K562 (cell line): ENCODE data around the gene GABRB3. TPM values are rescaled to one million over a fixed set of nuclear protein-coding genes. Genes with fewer than 3 reads are reported as not detected.

Experiments
- ATAC-seq: fragments of 200-7000 bp; cut with Tn5 transposase; 3 replicates; pipeline ENCODE4 v1.9.1; 2020; ENCODE audit warnings: moderate library complexity
- BruUV-seq: library from RNA; stranded (reverse); fragments of 400-500 nt; replicated peaks from 2 replicates; lab custom pipeline; 2021; lab: Mats Ljungman, UMichigan
- CTCF ChIA-PET: fragments of 300-600 bp; formaldehyde crosslinking; extraction: SDS; loops from one replicate; lab custom pipeline; 2021; ENCODE audit warnings: low intra/inter-chr PET ratio; lab: Yijun Ruan, JAX
- POLR2A ChIA-PET: fragments of 300-600, 350-650 bp; sonication (Branson Sonifier 250); formaldehyde crosslinking; extraction: SDS; loops from one replicate; lab custom pipeline; 2021; ENCODE audit warnings: antibody characterized with exemption, inconsistent platforms; lab: Yijun Ruan, JAX
- DNase-seq, 4 experiments: peaks; one replicate each; pipeline versions ENCODE4 v3.0.0 to v3.0.0-alpha.2; 2011 to 2018; ENCODE audit warnings: low spot score in 3 of 4, mixed read lengths in 3 of 4; ENCODE audit errors: extremely low read depth in 1 of 4
- FAIRE-seq: peaks from 2 replicates; lab custom pipeline; 2011; peaks lifted over from hg19 to GRCh38; lab: Jason Lieb, UNC
- H2AFZ ChIP-seq: 2 replicates; pipeline ENCODE4 v1.6.0; 2011; ENCODE audit warnings: low read depth, low read length, control low read depth, inconsistent platforms
- H3K27ac ChIP-seq: fragments of 200-600 bp; 3 replicates; pipeline ENCODE4 v1.8.0; 2011; ENCODE audit warnings: low read depth, mild to moderate bottlenecking, control low read depth, inconsistent platforms, low read length, moderate library complexity, mixed read lengths; ENCODE audit errors: extremely low read depth
- H3K27me3 ChIP-seq, 2 experiments: fragments of 300-600 bp in 1 of 2; 2 replicates in 1 of 2; 3 replicates in 1 of 2; pipeline versions ENCODE4 v1.6.0 to v1.8.0; 2011; ENCODE audit warnings: inconsistent platforms in 2 of 2, low read length in 2 of 2, mild to moderate bottlenecking in 1 of 2, mixed read lengths in 1 of 2, moderate library complexity in 1 of 2; ENCODE audit not compliant: control insufficient read depth in 2 of 2, insufficient read depth in 2 of 2
- H3K36me3 ChIP-seq: fragments of 300-600 bp; 3 replicates; pipeline ENCODE4 v1.8.0; 2011; ENCODE audit warnings: mild to moderate bottlenecking, low read length, inconsistent platforms; ENCODE audit not compliant: control insufficient read depth, insufficient read depth
- H3K4me1 ChIP-seq, 2 experiments: fragments of 200-600 bp in 1 of 2; replicated peaks in 1 of 2; 2 replicates in 1 of 2; 3 replicates in 1 of 2; pipeline versions ENCODE4 v1.5.1 to v1.8.0; 2011; ENCODE audit warnings: inconsistent platforms in 2 of 2, low read length in 2 of 2, mild to moderate bottlenecking in 1 of 2, mixed read lengths in 1 of 2, moderate library complexity in 1 of 2; ENCODE audit not compliant: control insufficient read depth in 2 of 2, insufficient read depth in 2 of 2
- H3K4me2 ChIP-seq: 2 replicates; pipeline ENCODE4 v1.6.1; 2011; ENCODE audit warnings: low read length, control low read depth, inconsistent platforms, mixed read lengths; ENCODE audit not compliant: insufficient read depth
- H3K4me3 ChIP-seq: fragments of 200-600 bp; sonication (generic), shearing (Covaris generic); 2 replicates; pipeline ENCODE4 v1.5.1; 2016; ENCODE audit warnings: control low read depth, inconsistent platforms
- H3K79me2 ChIP-seq: fragments of 200-600 bp; 3 replicates; pipeline ENCODE4 v1.8.0; 2011; ENCODE audit warnings: low read length, inconsistent platforms; ENCODE audit not compliant: control insufficient read depth, insufficient read depth
- H3K9ac ChIP-seq, 2 experiments: 2 replicates each; pipeline versions ENCODE4 v1.6.0 to v1.6.1; 2011; ENCODE audit warnings: low read depth in 2 of 2, low read length in 2 of 2, control low read depth in 1 of 2, inconsistent platforms in 1 of 2, mild to moderate bottlenecking in 1 of 2, mixed read lengths in 1 of 2; ENCODE audit not compliant: insufficient read depth in 1 of 2
- H3K9me1 ChIP-seq: one replicate; pipeline ENCODE4 v1.6.0; 2011; ENCODE audit warnings: inconsistent platforms, mild to moderate bottlenecking, low read length, moderate library complexity; ENCODE audit not compliant: control insufficient read depth, insufficient read depth
- H3K9me3 ChIP-seq: replicated peaks from 2 replicates; pipeline ENCODE4 v1.5.1; 2011; ENCODE audit warnings: low read depth, low read length, inconsistent platforms; ENCODE audit not compliant: control insufficient read depth, insufficient read depth
- H4K20me1 ChIP-seq: replicated peaks from 2 replicates; pipeline ENCODE4 v1.6.1; 2011; ENCODE audit warnings: low read length, inconsistent platforms, mixed read lengths; ENCODE audit not compliant: control insufficient read depth, insufficient read depth
- FUS ChIP-seq: fragments of 200-400 bp; formaldehyde crosslinking; optimal IDR thresholded peaks from 2 replicates; pipeline ENCODE3; 2017; ENCODE audit warnings: low read depth, low read length
- HNRNPUL1 ChIP-seq: fragments of 200-400 bp; formaldehyde crosslinking; IDR thresholded peaks from 2 replicates; pipeline ENCODE4 v1.6.1; 2017; ENCODE audit warnings: low read length
- L3MBTL2 ChIP-seq: fragments of 450-650 bp; IDR thresholded peaks from 2 replicates; pipeline ENCODE4 v1.6.1; 2016; ENCODE audit warnings: mild to moderate bottlenecking, moderate library complexity
- MECOM ChIP-seq: fragments of 250-450 bp; sonication (Bioruptor Pico); IDR thresholded peaks from 2 replicates; pipeline ENCODE4 v1.8.0; 2022; ENCODE audit warnings: inconsistent platforms
- MED1 ChIP-seq: sonication (generic); formaldehyde crosslinking; IDR thresholded peaks from 2 replicates; pipeline ENCODE4 v1.8.1; 2023; ENCODE audit warnings: missing genetic modification reagents, borderline replicate concordance
- NCOA1 ChIP-seq: fragments of 450-650 bp; IDR thresholded peaks from 2 replicates; pipeline ENCODE4 v1.6.1; 2016; ENCODE audit warnings: low read depth
- ZBTB9 ChIP-seq: fragments of 450-650 bp; formaldehyde crosslinking; IDR thresholded peaks from 2 replicates; pipeline ENCODE4 v1.4.0; 2020; ENCODE audit warnings: mild to moderate bottlenecking, moderate library complexity
- ZFP30 ChIP-seq: fragments of 250-450 bp; sonication (Bioruptor Pico); IDR thresholded peaks from 2 replicates; pipeline ENCODE4 v1.8.0; 2022; ENCODE audit warnings: moderate library complexity, mild to moderate bottlenecking, inconsistent platforms, borderline replicate concordance
- ZFX ChIP-seq: sonication (generic); formaldehyde crosslinking; IDR thresholded peaks from 2 replicates; pipeline ENCODE4 v1.8.0; 2022; ENCODE audit warnings: mild to moderate bottlenecking, missing genetic modification reagents, moderate library complexity
- WGBS: fragments of 100-300 bp; shearing (Covaris generic); methylation state at CpG from one replicate; pipeline ENCODE4 v1.1.6; 2016; ENCODE audit warnings: low coverage, mixed read lengths; ENCODE audit not compliant: insufficient coverage; ENCODE audit errors: missing lambda C conversion rate; 5-methylcytosine and 5-hydroxymethylcytosine counted together
- in situ Hi-C: fragments of 300-500 bp; cut with MboI; formaldehyde crosslinking; loops from 4 replicates; pipeline ENCODE4 v1.15.0; 2018; ENCODE audit warnings: inconsistent platforms, mixed read lengths
- intact Hi-C: fragments of 100-400 bp; cut with micrococcal nuclease; formaldehyde crosslinking; loops from 2 replicates; pipeline ENCODE4 v1.14.2; 2022
- polyA plus RNA-seq, 8 experiments: library from polyadenylated mRNA; depleted of rRNA in 4 of 8; stranded (reverse) in 5 of 8; unstranded in 3 of 8; fragments of >200 nt; fragmentation: Nextera tagmentation in 2 of 8; fragmentation: Illumina TruSeq in 1 of 8; extraction: Ambion mirVana in 2 of 8; extraction: Trizol in 1 of 8; gene quantifications; 2 replicates each; pipeline versions ENCODE4 v1.2.1 to v1.2.3, GENCODE V29; 2011 to 2014; ENCODE audit warnings: inconsistent platforms in 1 of 8, missing spikeins in 1 of 8
- total RNA-seq, 7 experiments: library from RNA; depleted of rRNA in 6 of 7; stranded (reverse); fragments of >200 nt in 6 of 7; fragmentation: Illumina TruSeq in 2 of 7; extraction: Trizol in 2 of 7; gene quantifications; 2 replicates each; pipeline versions ENCODE4 v1.2.1 to v1.2.3, GENCODE V29; 2011 to 2021; ENCODE audit warnings: low replicate concordance in 1 of 7
- TF ChIP-seq, protein P1 (sequence below): sonication (generic); formaldehyde crosslinking; IDR thresholded peaks from 2 replicates; pipeline ENCODE4 v1.8.1; 2023; ENCODE audit warnings: mild to moderate bottlenecking, missing genetic modification reagents
- TF ChIP-seq, protein P2 (sequence below), 2 experiments: fragments of 450-650 bp in 1 of 2; sonication (generic) in 1 of 2; formaldehyde crosslinking in 1 of 2; IDR thresholded peaks in 1 of 2; conservative IDR thresholded peaks in 1 of 2; 2 replicates each; pipeline versions ENCODE4 v1.6.1 to v1.8.1; 2016 to 2023; ENCODE audit warnings: mild to moderate bottlenecking in 2 of 2, moderate library complexity in 2 of 2, inconsistent platforms in 1 of 2, missing genetic modification reagents in 1 of 2
- TF ChIP-seq, protein P3 (sequence below): fragments of 450-650 bp; formaldehyde crosslinking; IDR thresholded peaks from 2 replicates; pipeline ENCODE4 v1.4.0; 2020; ENCODE audit warnings: mild to moderate bottlenecking, moderate library complexity

Gene GABRB3
- total and polyA plus RNA-seq, 9 of the 15 experiments (the other 6 are each of a cell fraction or from before 2014, with no cell fraction given), result 0.09 to 1.4 (median 0.49) TPM

DNA sequence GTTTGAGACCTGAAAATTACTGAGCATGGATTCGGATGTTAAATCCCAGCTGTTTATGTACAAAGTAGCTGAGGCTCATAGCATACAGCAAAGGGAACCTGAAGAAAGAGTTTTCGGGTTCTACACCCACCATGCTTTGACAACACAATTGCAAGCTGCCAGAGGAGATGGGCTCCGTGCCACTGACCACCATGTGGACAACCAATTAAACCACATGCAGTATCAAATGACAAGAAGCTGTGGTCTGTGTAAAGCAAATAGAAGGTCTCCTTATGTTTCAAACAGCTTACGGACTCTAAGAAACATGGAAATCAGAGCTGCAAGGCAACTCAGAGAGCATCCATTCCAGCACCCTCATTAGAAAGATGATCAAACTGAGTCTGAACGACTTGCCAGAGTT lies 12.9 kb downstream of the GABRB3 start:
- intact Hi-C loops, result no loop called here
- Histone ChIP-seq H3K4me1 (no peaks in the 10 kb centered on the region), H3K79me2 (no peaks in the 10 kb centered on the region), H3K9me3 (no peaks in the 10 kb centered on the region), H3K36me3 (no peaks in the 10 kb centered on the region), H3K27me3 (no peaks in the 10 kb centered on the region), H3K4me3 (no peak overlapping the region), H3K9me1 (no peaks in the 10 kb centered on the region), H4K20me1 (no peaks in the 10 kb centered on the region), H3K4me2 (no peak overlapping the region), H2AFZ (no peak overlapping the region), H3K9ac (no peak overlapping the region), H3K27ac (no peak overlapping the region)
- no TSS peak for BruUV-seq
- no peak for DNase-seq
- POLR2A ChIA-PET, result interaction anchor here (0.8 kb wide), 1 partner anchor 9 kb away, joined by 3 read pairs; no protein-coding TSS in a partner anchor
- in situ Hi-C loops, result no loop called here
- TF ChIP-seq ZFX (CRISPR knock-in tag) (no peak), ZFP30 (no peak), MECOM (CRISPR knock-in tag) (no peak), FUS (no peak), NCOA1 (no peak), ZBTB9 (CRISPR knock-in tag) (no peak), HNRNPUL1 (no peak), MED1 (CRISPR knock-in tag) (no peak), L3MBTL2 (no peak)
- TF ChIP-seq, protein P1, sequence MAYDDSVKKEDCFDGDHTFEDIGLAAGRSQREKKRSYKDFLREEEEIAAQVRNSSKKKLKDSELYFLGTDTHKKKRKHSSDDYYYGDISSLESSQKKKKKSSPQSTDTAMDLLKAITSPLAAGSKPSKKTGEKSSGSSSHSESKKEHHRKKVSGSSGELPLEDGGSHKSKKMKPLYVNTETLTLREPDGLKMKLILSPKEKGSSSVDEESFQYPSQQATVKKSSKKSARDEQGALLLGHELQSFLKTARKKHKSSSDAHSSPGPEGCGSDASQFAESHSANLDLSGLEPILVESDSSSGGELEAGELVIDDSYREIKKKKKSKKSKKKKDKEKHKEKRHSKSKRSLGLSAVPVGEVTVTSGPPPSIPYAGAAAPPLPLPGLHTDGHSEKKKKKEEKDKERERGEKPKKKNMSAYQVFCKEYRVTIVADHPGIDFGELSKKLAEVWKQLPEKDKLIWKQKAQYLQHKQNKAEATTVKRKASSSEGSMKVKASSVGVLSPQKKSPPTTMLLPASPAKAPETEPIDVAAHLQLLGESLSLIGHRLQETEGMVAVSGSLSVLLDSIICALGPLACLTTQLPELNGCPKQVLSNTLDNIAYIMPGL (CRISPR knock-in tag), result no peak
- TF ChIP-seq, protein P2, sequence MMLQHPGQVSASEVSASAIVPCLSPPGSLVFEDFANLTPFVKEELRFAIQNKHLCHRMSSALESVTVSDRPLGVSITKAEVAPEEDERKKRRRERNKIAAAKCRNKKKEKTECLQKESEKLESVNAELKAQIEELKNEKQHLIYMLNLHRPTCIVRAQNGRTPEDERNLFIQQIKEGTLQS (IDR thresholded peaks at IDR 0.05), result no peak
- TF ChIP-seq, protein P2 (CRISPR knock-in tag; conservative IDR thresholded peaks at IDR 0.05), result no peak
- TF ChIP-seq, protein P3, sequence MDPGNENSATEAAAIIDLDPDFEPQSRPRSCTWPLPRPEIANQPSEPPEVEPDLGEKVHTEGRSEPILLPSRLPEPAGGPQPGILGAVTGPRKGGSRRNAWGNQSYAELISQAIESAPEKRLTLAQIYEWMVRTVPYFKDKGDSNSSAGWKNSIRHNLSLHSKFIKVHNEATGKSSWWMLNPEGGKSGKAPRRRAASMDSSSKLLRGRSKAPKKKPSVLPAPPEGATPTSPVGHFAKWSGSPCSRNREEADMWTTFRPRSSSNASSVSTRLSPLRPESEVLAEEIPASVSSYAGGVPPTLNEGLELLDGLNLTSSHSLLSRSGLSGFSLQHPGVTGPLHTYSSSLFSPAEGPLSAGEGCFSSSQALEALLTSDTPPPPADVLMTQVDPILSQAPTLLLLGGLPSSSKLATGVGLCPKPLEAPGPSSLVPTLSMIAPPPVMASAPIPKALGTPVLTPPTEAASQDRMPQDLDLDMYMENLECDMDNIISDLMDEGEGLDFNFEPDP (CRISPR knock-in tag), result no peak
- CTCF ChIA-PET, result no interaction called here
- WGBS, result 5% methylated on average over 5 of the region's 5 CpGs
- no peak for ATAC-seq
- FAIRE-seq, result no peak
